WERI-Rb-1 (cell line): ENCODE results near the gene PIR.

Source experiments
- DNase-seq: peaks from one replicate; pipeline ENCODE4 v3.0.0-alpha.2; 2020
- H3K27ac ChIP-seq: fragments of 250-450 bp; sonication (Bioruptor Pico); 2 replicates; pipeline ENCODE4 v1.5.1; 2020; ENCODE audit warnings: mild to moderate bottlenecking, moderate library complexity
- H3K27me3 ChIP-seq: fragments of 250-450 bp; sonication (Bioruptor Pico); 2 replicates; pipeline ENCODE4 v1.5.1; 2021; ENCODE audit warnings: mild to moderate bottlenecking, low read depth, moderate library complexity; ENCODE audit not compliant: insufficient read depth, severe bottlenecking
- H3K36me3 ChIP-seq: fragments of 250-450 bp; sonication (Bioruptor Pico); 2 replicates; pipeline ENCODE4 v1.5.1; 2020; ENCODE audit warnings: mild to moderate bottlenecking, moderate library complexity
- H3K4me3 ChIP-seq: 2 replicates; pipeline ENCODE4 v1.5.1; 2011; ENCODE audit warnings: low read depth, mild to moderate bottlenecking, control low read depth, low read length
- H3K9me3 ChIP-seq: fragments of 250-450 bp; sonication (Bioruptor Pico); 2 replicates; pipeline ENCODE4 v1.5.1; 2021; ENCODE audit warnings: mild to moderate bottlenecking, moderate library complexity; ENCODE audit not compliant: severe bottlenecking
- CTCF ChIP-seq: IDR thresholded peaks from 2 replicates; pipeline ENCODE4 v1.5.1; 2011; ENCODE audit warnings: low read depth, mild to moderate bottlenecking, control low read depth, inconsistent platforms, low read length

The PIR gene

GRCh38 chrX:15509845-15510244 lies 16.7 kb upstream of the PIR start:
- Histone ChIP-seq H3K36me3 (no peaks in the 10 kb centered on the region), H3K27me3 (peaks cover 25% of the 10 kb centered on the region), H3K4me3 (no peak overlapping the region), H3K9me3 (no peaks in the 10 kb centered on the region), H3K27ac (no peak overlapping the region)
- DNase-seq = no peak
- TF ChIP-seq CTCF = no peak

GRCh38 chrX:15507005-15507404 lies 13.9 kb upstream of the PIR start:
- Histone ChIP-seq H3K27ac (no peak overlapping the region), H3K9me3 (no peaks in the 10 kb centered on the region), H3K27me3 (peaks cover 26% of the 10 kb centered on the region), H3K36me3 (no peaks in the 10 kb centered on the region), H3K4me3 (no peak overlapping the region)
- no peak for TF ChIP-seq CTCF
- DNase-seq = no peak

- Histone ChIP-seq H3K4me3 (no peak overlapping the region), H3K27me3 (peaks cover 34% of the 10 kb centered on the region), H3K9me3 (no peaks in the 10 kb centered on the region), H3K36me3 (no peaks in the 10 kb centered on the region), H3K27ac (no peak overlapping the region)
- DNase-seq = no peak
- no peak for TF ChIP-seq CTCF
Observed at GRCh38 chrX:15505101-15505500, 12.0 kb upstream of the PIR start.

GRCh38 chrX:15504661-15505060 lies 11.5 kb upstream of the PIR start:
- no peak for DNase-seq
- TF ChIP-seq CTCF = no peak
- Histone ChIP-seq H3K27ac (no peak overlapping the region), H3K4me3 (no peak overlapping the region), H3K36me3 (no peaks in the 10 kb centered on the region), H3K27me3 (peaks cover 36% of the 10 kb centered on the region), H3K9me3 (no peaks in the 10 kb centered on the region)

- no peak for TF ChIP-seq CTCF
- Histone ChIP-seq H3K27ac (no peak overlapping the region), H3K27me3 (peaks cover 25% of the 10 kb centered on the region), H3K36me3 (no peaks in the 10 kb centered on the region), H3K9me3 (no peaks in the 10 kb centered on the region), H3K4me3 (no peak overlapping the region)
- DNase-seq = no peak
Observed at GRCh38 chrX:15501506-15501905, 8.4 kb upstream of the PIR start.

GRCh38 chrX:15500497-15500966 lies 7.4 kb upstream of the PIR start, which contains the start of gene BMX:
TSS of gene BMX (plus strand) at chrX:15500807. CDS start at chrX:15508354, 7,547 bp downstream.
- no peak for TF ChIP-seq CTCF
- Histone ChIP-seq H3K27ac (no peak within 1 kb of the TSS), H3K36me3 (no peaks in the 10 kb centered on the region), H3K27me3 (peaks cover 22% of the 10 kb centered on the region), H3K9me3 (no peaks in the 10 kb centered on the region), H3K4me3 (no peak within 1 kb of the TSS)
- DNase-seq = no peak
